A673 (cell line): ENCODE measurements around the gene SLC25A21.

Experiments
- EZH2 ChIP-seq: fragments of 200-600 bp; sonication (generic); IDR thresholded peaks from 2 replicates; pipeline ENCODE4 v1.6.1; 2017; ENCODE audit warnings: borderline replicate concordance, low read depth, mild to moderate bottlenecking, mixed read lengths, antibody characterized with exemption, low read length; ENCODE audit not compliant: poor library complexity, severe bottlenecking
- TF ChIP-seq, protein P1 (sequence below): fragments of 300-800, 200-600 bp; sonication (generic); conservative IDR thresholded peaks from 2 replicates; pipeline ENCODE4 v1.5.1; 2017; ENCODE audit warnings: low read depth, mild to moderate bottlenecking, antibody characterized with exemption, low read length, moderate library complexity, mixed read lengths

DNA sequence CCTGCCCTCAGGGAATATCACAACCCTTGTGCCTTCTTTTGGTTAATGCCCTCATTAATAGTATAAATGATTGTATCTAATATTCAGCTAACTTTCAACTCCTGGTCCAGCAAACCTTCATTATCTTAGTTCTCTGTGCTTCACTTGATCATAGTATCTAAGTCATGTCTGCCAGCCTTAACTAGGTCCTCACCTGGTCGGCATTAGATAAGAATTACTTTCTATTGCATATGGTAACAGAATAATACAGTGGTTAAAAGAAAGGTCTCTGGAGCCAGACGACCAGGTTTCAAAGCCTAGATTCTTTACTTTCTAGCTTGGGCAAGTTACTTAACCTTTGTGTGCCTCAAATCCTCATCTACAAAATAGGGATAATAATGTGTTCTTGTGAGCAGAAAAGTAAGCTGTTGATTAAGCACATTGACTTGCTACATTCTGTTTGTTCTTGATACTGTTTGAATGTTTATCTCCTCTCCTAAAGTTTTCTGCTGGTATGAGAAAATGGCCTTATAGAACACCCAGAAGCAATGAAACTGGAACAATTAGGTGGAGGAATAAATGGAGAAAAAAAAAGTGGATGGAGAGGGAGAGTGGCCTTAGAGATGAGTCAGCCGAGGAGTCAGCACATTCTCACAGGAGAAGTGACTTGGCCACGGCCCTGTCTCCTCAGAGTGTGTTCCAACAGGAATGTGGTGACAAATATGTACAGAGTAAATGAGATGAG lies 176.1 kb downstream of the SLC25A21 start:
- TF ChIP-seq, protein P1, sequence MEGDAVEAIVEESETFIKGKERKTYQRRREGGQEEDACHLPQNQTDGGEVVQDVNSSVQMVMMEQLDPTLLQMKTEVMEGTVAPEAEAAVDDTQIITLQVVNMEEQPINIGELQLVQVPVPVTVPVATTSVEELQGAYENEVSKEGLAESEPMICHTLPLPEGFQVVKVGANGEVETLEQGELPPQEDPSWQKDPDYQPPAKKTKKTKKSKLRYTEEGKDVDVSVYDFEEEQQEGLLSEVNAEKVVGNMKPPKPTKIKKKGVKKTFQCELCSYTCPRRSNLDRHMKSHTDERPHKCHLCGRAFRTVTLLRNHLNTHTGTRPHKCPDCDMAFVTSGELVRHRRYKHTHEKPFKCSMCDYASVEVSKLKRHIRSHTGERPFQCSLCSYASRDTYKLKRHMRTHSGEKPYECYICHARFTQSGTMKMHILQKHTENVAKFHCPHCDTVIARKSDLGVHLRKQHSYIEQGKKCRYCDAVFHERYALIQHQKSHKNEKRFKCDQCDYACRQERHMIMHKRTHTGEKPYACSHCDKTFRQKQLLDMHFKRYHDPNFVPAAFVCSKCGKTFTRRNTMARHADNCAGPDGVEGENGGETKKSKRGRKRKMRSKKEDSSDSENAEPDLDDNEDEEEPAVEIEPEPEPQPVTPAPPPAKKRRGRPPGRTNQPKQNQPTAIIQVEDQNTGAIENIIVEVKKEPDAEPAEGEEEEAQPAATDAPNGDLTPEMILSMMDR, result no peak
- no peak for TF ChIP-seq EZH2
